Muscle of leg (tissue), 16 donors: ENCODE data around the gene GPR179. TPM values are rescaled to one million over a fixed set of nuclear protein-coding genes. Genes with fewer than 3 reads are reported as not detected.

ENCODE experiments used
- DNase-seq: peaks from one replicate; pipeline ENCODE4 v3.0.0; 2013
- H3K27ac ChIP-seq: one replicate; pipeline ENCODE4 v1.5.1; 2013; ENCODE audit warnings: mild to moderate bottlenecking, low read length, control low read depth
- H3K27me3 ChIP-seq: one replicate; pipeline ENCODE4 v1.6.1; 2013; ENCODE audit warnings: low read length; ENCODE audit not compliant: control insufficient read depth, insufficient read depth
- H3K36me3 ChIP-seq: one replicate; pipeline ENCODE4 v1.6.1; 2013; ENCODE audit warnings: low read length; ENCODE audit not compliant: control insufficient read depth, insufficient read depth
- H3K4me1 ChIP-seq: one replicate; pipeline ENCODE4 v1.6.1; 2013; ENCODE audit warnings: low read length; ENCODE audit not compliant: control insufficient read depth, insufficient read depth
- H3K4me3 ChIP-seq: one replicate; pipeline ENCODE4 v1.5.1; 2013; ENCODE audit warnings: low read length, control low read depth
- H3K9me3 ChIP-seq: replicated peaks from 2 replicates; pipeline ENCODE4 v1.6.1; 2013; ENCODE audit warnings: low read depth, low read length; ENCODE audit not compliant: control insufficient read depth
- WGBS: methylation state at CpG from one replicate; pipeline ENCODE4 v1.1.5; 2013; ENCODE audit warnings: missing lambda C conversion rate; ENCODE audit not compliant: insufficient coverage; 5-methylcytosine and 5-hydroxymethylcytosine counted together
- long read RNA-seq, 11 donors: transcript quantifications; one replicate each; lab custom pipeline, GENCODE V29; 2026
- polyA plus RNA-seq, 8 donors: library from polyadenylated mRNA; unstranded; fragments of 120-200 nt; gene quantifications; one replicate each; pipeline versions ENCODE4 v1.2.1 to v1.2.3, GENCODE V29; 2013; ENCODE audit warnings: inconsistent platforms in 1 of 8, low replicate concordance in 1 of 8; ENCODE audit not compliant: insufficient read length in 8 of 8, insufficient read depth in 1 of 8
- total RNA-seq: library from RNA; stranded (reverse); fragments of 120-200 nt; gene quantifications from one replicate; pipeline ENCODE4 v1.2.4, GENCODE V29; 2013

The GPR179 gene
- total RNA-seq (0.22 TPM), polyA plus RNA-seq (under 1 TPM; 0.15 to 0.87 (median 0.29) TPM)
- long read RNA-seq, donor 1: 0 reads
- long read RNA-seq, donor 2: 0 reads
- long read RNA-seq, donor 3: 0 reads
- long read RNA-seq, donor 4: 0 reads
- long read RNA-seq, donor 5: 0 reads
- long read RNA-seq, donor 6: 0 reads
- long read RNA-seq, donor 7: 0 reads
- long read RNA-seq, donor 8: 0 reads
- long read RNA-seq, donor 9: 0 reads
- long read RNA-seq, donor 10: 0 reads
- long read RNA-seq, donor 11: 0 reads

GRCh38 chr17:38343608-38344419 is at the start of gene GPR179:
GPR179 (minus strand) TSS chr17:38343956; CDS start chr17:38343789, 167 bp downstream.
- H3K4me3 ChIP-seq: no peak within 1 kb of the TSS
- DNase-seq: no peak
- WGBS: 69% methylated on average over 5 of the region's 18 CpGs
- H3K36me3 ChIP-seq: no peaks in the 10 kb centered on the region
- peaks cover 5% of the 10 kb centered on the region for H3K4me1 ChIP-seq
- H3K9me3 ChIP-seq: no peaks in the 10 kb centered on the region
- no peaks in the 10 kb centered on the region for H3K27me3 ChIP-seq
- H3K27ac ChIP-seq: no peak within 1 kb of the TSS

- peaks cover 36% of the 10 kb centered on the region for H3K36me3 ChIP-seq
- no peak overlapping the region for H3K4me3 ChIP-seq
- no peaks in the 10 kb centered on the region for H3K4me1 ChIP-seq
- no peak for DNase-seq
- no peaks in the 10 kb centered on the region for H3K27me3 ChIP-seq
- no peaks in the 10 kb centered on the region for H3K9me3 ChIP-seq
- H3K27ac ChIP-seq: no peak overlapping the region
- WGBS: no CpG with 5 or more reads among the region's 1 CpG
Observed at GRCh38 chr17:38379448-38379847, 35.7 kb upstream of the GPR179 start.

GRCh38 chr17:38369124-38369886 is 25.5 kb upstream of the GPR179 start:
- H3K36me3 ChIP-seq: peaks cover 65% of the 10 kb centered on the region
- no peak overlapping the region for H3K27ac ChIP-seq
- DNase-seq: no peak
- H3K9me3 ChIP-seq: no peaks in the 10 kb centered on the region
- no peaks in the 10 kb centered on the region for H3K27me3 ChIP-seq
- WGBS: no CpG with 5 or more reads among the region's 8 CpGs
- H3K4me1 ChIP-seq: no peaks in the 10 kb centered on the region
- H3K4me3 ChIP-seq: no peak overlapping the region

GRCh38 chr17:38364741-38365140 is 21.0 kb upstream of the GPR179 start:
- no peaks in the 10 kb centered on the region for H3K9me3 ChIP-seq
- peaks cover 43% of the 10 kb centered on the region for H3K36me3 ChIP-seq
- no peak overlapping the region for H3K27ac ChIP-seq
- no peaks in the 10 kb centered on the region for H3K27me3 ChIP-seq
- peaks cover 13% of the 10 kb centered on the region for H3K4me1 ChIP-seq
- no CpG with 5 or more reads among the region's 8 CpGs for WGBS
- no peak for DNase-seq
- H3K4me3 ChIP-seq: no peak overlapping the region

GRCh38 chr17:38363016-38363415 is 19.3 kb upstream of the GPR179 start:
- WGBS: 95% methylated on average over 5 of the region's 5 CpGs
- Histone ChIP-seq H3K4me1 (peaks cover 21% of the 10 kb centered on the region), H3K27me3 (no peaks in the 10 kb centered on the region), H3K9me3 (no peaks in the 10 kb centered on the region), H3K4me3 (no peak overlapping the region), H3K27ac (no peak overlapping the region), H3K36me3 (peaks cover 30% of the 10 kb centered on the region)
- no peak for DNase-seq

- peak overlapping the region; percentile 25 for H3K27ac ChIP-seq
- DNase-seq: no peak
- H3K4me1 ChIP-seq: peaks cover 31% of the 10 kb centered on the region
- 69% methylated on average over 4 of the region's 5 CpGs for WGBS
- H3K4me3 ChIP-seq: no peak overlapping the region
- no peaks in the 10 kb centered on the region for H3K9me3 ChIP-seq
- no peaks in the 10 kb centered on the region for H3K27me3 ChIP-seq
- peaks cover 24% of the 10 kb centered on the region for H3K36me3 ChIP-seq
Observed at GRCh38 chr17:38361694-38362465, 18.1 kb upstream of the GPR179 start.

- peaks cover 47% of the 10 kb centered on the region for H3K4me1 ChIP-seq
- peak; percentile 26 for DNase-seq
Observed at GRCh38 chr17:38358586-38359513, 15.1 kb upstream of the GPR179 start.

GRCh38 chr17:38357486-38358123 is 13.8 kb upstream of the GPR179 start:
- 21% methylated on average over 2 of the region's 2 CpGs for WGBS
- peak; percentile 68 for DNase-seq
- Histone ChIP-seq H3K9me3 (no peaks in the 10 kb centered on the region), H3K27ac (peak overlapping the region; percentile 49), H3K4me1 (peaks cover 54% of the 10 kb centered on the region), H3K4me3 (no peak overlapping the region), H3K36me3 (peaks cover 3% of the 10 kb centered on the region), H3K27me3 (no peaks in the 10 kb centered on the region)

More at GRCh38 chr17:38358586-38359513, 15.1 kb upstream of the GPR179 start:
- no peaks in the 10 kb centered on the region for H3K27me3 ChIP-seq
- no peak overlapping the region for H3K4me3 ChIP-seq
- no peaks in the 10 kb centered on the region for H3K9me3 ChIP-seq
- H3K27ac ChIP-seq: no peak overlapping the region
- peaks cover 3% of the 10 kb centered on the region for H3K36me3 ChIP-seq
- WGBS: 44% methylated on average over 4 of the region's 9 CpGs
